ENCODE measurements around the gene CXXC1. TPM values are rescaled to one million over a fixed set of nuclear protein-coding genes. Genes with fewer than 3 reads are reported as not detected.

CXXC1 gene
- total and polyA plus RNA-seq, 9 donors, result 39.1 to 77.9 (median 70.5) TPM

DNA sequence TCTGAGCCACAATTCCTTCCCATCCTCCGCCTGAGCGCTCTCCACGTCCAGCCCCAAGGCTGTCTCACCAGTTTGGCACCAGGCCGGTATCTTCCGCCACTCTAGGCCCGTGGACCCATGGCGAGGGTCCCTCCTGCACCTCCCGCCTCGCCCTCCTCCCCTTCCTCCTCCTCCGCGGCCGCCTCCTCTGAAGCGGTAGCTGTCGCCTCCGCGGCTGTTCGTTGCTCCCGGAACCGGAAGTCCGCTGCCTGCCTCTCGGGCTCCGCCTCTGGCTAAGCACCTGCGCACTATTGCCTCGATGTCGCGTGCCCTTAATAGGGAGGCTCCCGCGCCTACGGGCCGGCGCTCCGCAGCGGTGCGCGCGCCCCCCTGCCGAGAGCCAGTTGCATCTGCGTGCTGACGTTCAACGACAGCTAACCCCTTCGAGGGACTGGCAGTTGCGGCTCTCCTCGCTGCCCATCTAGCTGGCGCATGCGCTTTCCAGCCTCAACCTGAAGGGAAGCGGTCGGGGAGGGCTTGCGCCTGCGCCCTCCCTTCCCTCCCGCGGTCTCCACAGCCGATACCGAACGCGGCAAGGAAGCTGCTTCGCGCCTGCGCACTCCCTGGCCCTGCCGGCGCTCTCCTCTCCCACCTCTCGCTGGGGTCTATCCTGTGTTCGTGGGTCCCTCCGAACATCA is 6.1 kb downstream of the CXXC1 start, which contains the start of gene MBD1:
TSS of gene MBD1 (minus strand) at position 229 of the 677 bp plus-strand sequence. CDS start 1,531 bp downstream, outside the sequence.
- Histone ChIP-seq H3K9me3 (no peaks in the 10 kb centered on the region), H3K27me3 (no peaks in the 10 kb centered on the region), H3K36me3 (no peaks in the 10 kb centered on the region), H3K27ac (peak within 1 kb of the TSS; percentile 75 to 84), H3K4me1 (ENCODE audit: insufficient read depth) (peaks cover 10% of the 10 kb centered on the region), H3K4me3 (peak within 1 kb of the TSS; percentile 95)
- intact Hi-C loops (cut with DNase I), result loop anchor here in 1 of 4 donors (10.0 kb wide), 1 partner anchor 787 kb away; the partner anchor contains the start of gene RPL17
- TF ChIP-seq, protein P1, sequence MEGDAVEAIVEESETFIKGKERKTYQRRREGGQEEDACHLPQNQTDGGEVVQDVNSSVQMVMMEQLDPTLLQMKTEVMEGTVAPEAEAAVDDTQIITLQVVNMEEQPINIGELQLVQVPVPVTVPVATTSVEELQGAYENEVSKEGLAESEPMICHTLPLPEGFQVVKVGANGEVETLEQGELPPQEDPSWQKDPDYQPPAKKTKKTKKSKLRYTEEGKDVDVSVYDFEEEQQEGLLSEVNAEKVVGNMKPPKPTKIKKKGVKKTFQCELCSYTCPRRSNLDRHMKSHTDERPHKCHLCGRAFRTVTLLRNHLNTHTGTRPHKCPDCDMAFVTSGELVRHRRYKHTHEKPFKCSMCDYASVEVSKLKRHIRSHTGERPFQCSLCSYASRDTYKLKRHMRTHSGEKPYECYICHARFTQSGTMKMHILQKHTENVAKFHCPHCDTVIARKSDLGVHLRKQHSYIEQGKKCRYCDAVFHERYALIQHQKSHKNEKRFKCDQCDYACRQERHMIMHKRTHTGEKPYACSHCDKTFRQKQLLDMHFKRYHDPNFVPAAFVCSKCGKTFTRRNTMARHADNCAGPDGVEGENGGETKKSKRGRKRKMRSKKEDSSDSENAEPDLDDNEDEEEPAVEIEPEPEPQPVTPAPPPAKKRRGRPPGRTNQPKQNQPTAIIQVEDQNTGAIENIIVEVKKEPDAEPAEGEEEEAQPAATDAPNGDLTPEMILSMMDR (IDR thresholded peaks at IDR 0.05), result peak; percentile 48 to 58 (median 50)
- TF ChIP-seq EP300 (IDR thresholded peaks at IDR 0.05) (no peak), POLR2A (IDR thresholded peaks at IDR 0.05) (peak; percentile 78)
- DNase-seq, result peak; percentile 96 to 98 (median 97)
- 0 to 1% (median 1%) methylated on average over 62 to 63 of the region's 63 CpGs for WGBS, 3 donors

DNA sequence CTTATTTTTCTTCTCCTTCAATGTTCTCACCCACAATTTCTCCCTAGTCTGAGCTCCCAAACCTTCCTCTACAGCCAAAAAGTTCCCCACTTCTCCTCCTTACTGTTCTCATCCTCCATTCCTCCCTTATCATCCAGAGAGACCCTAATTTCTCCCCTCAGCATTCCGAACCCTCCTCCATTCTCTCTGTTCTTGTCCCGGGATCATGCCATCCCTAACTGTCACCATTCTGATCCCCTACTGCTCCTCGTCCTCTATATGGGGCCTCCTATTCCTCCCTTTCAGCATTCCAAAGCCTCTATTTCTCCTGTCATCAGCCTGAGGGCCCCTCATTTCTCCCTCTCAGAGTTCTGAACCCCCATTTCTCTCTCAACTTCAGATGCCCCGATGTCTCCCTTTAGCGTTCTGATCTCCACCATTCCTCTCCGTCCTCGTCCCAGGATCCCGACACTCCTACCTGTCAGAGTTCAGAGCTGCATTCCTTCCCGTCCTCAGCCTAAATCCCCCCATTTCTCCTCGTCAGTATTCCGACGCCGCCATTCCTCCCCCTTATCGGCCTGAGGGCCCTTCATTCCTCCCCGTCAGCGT is 6.7 kb downstream of the CXXC1 start:
- DNase-seq, result no peak

DNA sequence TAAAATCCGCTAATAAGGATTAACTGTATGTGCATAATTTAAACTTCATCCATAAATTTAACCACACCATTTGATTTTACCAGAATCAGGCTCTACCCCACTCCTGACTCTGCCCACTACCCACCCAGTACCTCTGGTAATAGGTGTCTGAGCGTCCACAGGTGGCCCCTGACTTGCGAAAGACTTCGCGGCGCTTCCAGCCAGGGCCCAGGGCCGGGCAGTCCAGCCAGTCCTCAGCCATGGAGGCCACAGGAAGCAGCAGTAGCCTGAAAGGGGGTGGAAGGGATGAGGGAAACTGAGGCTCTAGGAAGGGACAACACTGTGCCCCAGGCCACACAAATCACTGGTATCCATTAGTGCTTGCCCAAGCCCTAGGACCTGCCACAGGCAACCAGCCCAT is 7.7 kb downstream of the CXXC1 start:
- 91 to 96% (median 95%) methylated on average over 7 of the region's 7 CpGs for WGBS, 3 donors
- H3K36me3 ChIP-seq, result no peaks in the 10 kb centered on the region
- TF ChIP-seq EP300 (IDR thresholded peaks at IDR 0.05) (no peak), POLR2A (IDR thresholded peaks at IDR 0.05) (no peak)
- TF ChIP-seq, protein P1 (IDR thresholded peaks at IDR 0.05), result no peak
- H3K27ac ChIP-seq, result no peak overlapping the region
- no peaks in the 10 kb centered on the region for H3K9me3 ChIP-seq
- peaks cover 8% of the 10 kb centered on the region for H3K4me1 ChIP-seq (ENCODE audit: insufficient read depth)
- DNase-seq, result no peak
- intact Hi-C loops (cut with DNase I), result loop anchor here in 1 of 4 donors (10.0 kb wide), 1 partner anchor 785 kb away; the partner anchor contains the start of gene RPL17
- H3K27me3 ChIP-seq, result no peaks in the 10 kb centered on the region
- no peak overlapping the region for H3K4me3 ChIP-seq

More for the DNA sequence above, 6.7 kb downstream of the CXXC1 start:
- Histone ChIP-seq H3K4me1 (ENCODE audit: insufficient read depth) (peaks cover 8% of the 10 kb centered on the region), H3K9me3 (no peaks in the 10 kb centered on the region), H3K27ac (peak overlapping the region; percentile 60 to 84), H3K4me3 (peak overlapping the region; percentile 95), H3K27me3 (no peaks in the 10 kb centered on the region), H3K36me3 (no peaks in the 10 kb centered on the region)
- intact Hi-C loops (cut with DNase I), result loop anchor here in 1 of 4 donors (10.0 kb wide), 1 partner anchor 786 kb away; the partner anchor contains the start of gene RPL17
- no peak for TF ChIP-seq EP300 (IDR thresholded peaks at IDR 0.05)
- no peak for TF ChIP-seq POLR2A (IDR thresholded peaks at IDR 0.05)
- TF ChIP-seq, protein P1 (IDR thresholded peaks at IDR 0.05), result no peak
- WGBS, 3 donors, result 0 to 1% (median 1%) methylated on average over 16 of the region's 16 CpGs

DNA sequence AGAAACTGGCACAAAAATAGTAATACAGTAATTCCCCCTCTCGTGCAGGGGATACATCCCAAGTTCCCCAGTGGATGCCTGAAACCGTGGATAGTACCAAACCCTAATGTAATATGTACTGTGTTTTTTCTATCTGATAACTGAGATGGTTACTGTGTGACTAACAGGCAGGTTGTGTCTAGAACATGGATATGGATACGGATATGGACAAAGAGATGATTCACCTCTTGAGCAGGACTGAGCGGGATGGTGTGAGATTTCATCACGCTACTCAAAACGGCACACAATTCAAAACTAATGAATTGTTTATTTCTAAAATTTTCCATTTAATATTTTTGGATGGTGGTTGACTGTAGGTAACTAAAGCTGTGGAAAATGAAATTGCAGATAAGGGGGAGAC is 9.6 kb downstream of the CXXC1 start:
- intact Hi-C loops (cut with DNase I), result no loop called here
- TF ChIP-seq POLR2A (IDR thresholded peaks at IDR 0.05) (no peak), EP300 (IDR thresholded peaks at IDR 0.05) (no peak)
- TF ChIP-seq, protein P1 (IDR thresholded peaks at IDR 0.05), result no peak
- Histone ChIP-seq H3K27ac (no peak overlapping the region), H3K27me3 (no peaks in the 10 kb centered on the region), H3K36me3 (peaks cover 4% of the 10 kb centered on the region), H3K4me1 (ENCODE audit: insufficient read depth) (peaks cover 8% of the 10 kb centered on the region), H3K4me3 (no peak overlapping the region), H3K9me3 (no peaks in the 10 kb centered on the region)
- no peak for DNase-seq
- 77 to 86% (median 84%) methylated on average over 6 of the region's 6 CpGs for WGBS, 3 donors
